K562 (cell line): ENCODE data around the gene POLD4. TPM values are rescaled to one million over a fixed set of nuclear protein-coding genes. Genes with fewer than 3 reads are reported as not detected.

Experiments
- CEBPG ChIP-seq, 3 experiments: fragments of 200-800 bp in 1 of 3; sonication (Bioruptor generic) in 1 of 3; sonication (generic) in 1 of 3; formaldehyde crosslinking in 1 of 3; IDR thresholded peaks in 2 of 3; conservative IDR thresholded peaks in 1 of 3; 2 replicates each; pipeline versions ENCODE4 v1.6.1 to v1.8.0; 2016 to 2022; ENCODE audit warnings: missing compliant biosample characterization in 2 of 3, missing genetic modification characterization in 2 of 3, mild to moderate bottlenecking in 1 of 3, missing genetic modification reagents in 1 of 3
- CREBBP ChIP-seq: IDR thresholded peaks from one replicate; pipeline ENCODE4 v1.6.1; 2012; ENCODE audit warnings: low read depth, mild to moderate bottlenecking, control low read depth, inconsistent platforms, low read length
- DIDO1 ChIP-seq: fragments of 450-650 bp; IDR thresholded peaks from 2 replicates; pipeline ENCODE4 v1.6.1; 2016; ENCODE audit warnings: low read depth, missing biosample characterization, missing genetic modification characterization
- HDAC1 ChIP-seq, 2 experiments: fragments of 450-650 bp; IDR thresholded peaks; 2 replicates each; pipeline ENCODE4 v1.6.1; 2016 to 2017; ENCODE audit warnings: inconsistent platforms in 1 of 2, mild to moderate bottlenecking in 1 of 2, moderate library complexity in 1 of 2
- ILF3 ChIP-seq: fragments of 450-650 bp; IDR thresholded peaks from 2 replicates; pipeline ENCODE4 v1.6.1; 2018; ENCODE audit warnings: antibody characterized with exemption, mild to moderate bottlenecking, moderate library complexity, borderline replicate concordance
- NFRKB ChIP-seq: fragments of 450-650 bp; IDR thresholded peaks from 2 replicates; pipeline ENCODE4 v1.6.1; 2016; ENCODE audit warnings: low read depth
- PRPF4 ChIP-seq: fragments of 200-400 bp; formaldehyde crosslinking; IDR thresholded peaks from one replicate; pipeline ENCODE4 v1.6.1; 2017; ENCODE audit warnings: low read length, low read depth, mild to moderate bottlenecking; ENCODE audit not compliant: insufficient read depth, poor library complexity, severe bottlenecking
- RBBP5 ChIP-seq: fragments of 200-600 bp; sonication (generic); IDR thresholded peaks from 2 replicates; pipeline ENCODE4 v1.6.1; 2012; ENCODE audit warnings: borderline replicate concordance, mild to moderate bottlenecking, low read length, control low read depth, inconsistent platforms; ENCODE audit not compliant: insufficient read depth, poor library complexity, severe bottlenecking
- SIN3A ChIP-seq, 2 experiments: fragments of 150-350 bp in 1 of 2; IDR thresholded peaks; 2 replicates each; pipeline ENCODE4 v1.6.1; 2011 to 2016; ENCODE audit warnings: borderline replicate concordance in 2 of 2, low read depth in 2 of 2, low read length in 2 of 2, mild to moderate bottlenecking in 2 of 2, moderate library complexity in 2 of 2; ENCODE audit not compliant: control insufficient read depth in 1 of 2
- SMARCC2 ChIP-seq: fragments of 450-650 bp; IDR thresholded peaks from 2 replicates; pipeline ENCODE4 v1.6.1; 2017; ENCODE audit warnings: antibody characterized with exemption, moderate library complexity, mild to moderate bottlenecking, low read depth
- ZBTB1 ChIP-seq: sonication (generic); formaldehyde crosslinking; IDR thresholded peaks from 2 replicates; pipeline ENCODE4 v1.8.1; 2023; ENCODE audit warnings: missing genetic modification reagents, low read depth, mild to moderate bottlenecking, borderline replicate concordance
- ZBTB17 ChIP-seq: fragments of 450-650 bp; formaldehyde crosslinking; IDR thresholded peaks from 2 replicates; pipeline ENCODE4 v1.4.0; 2020; ENCODE audit warnings: mild to moderate bottlenecking
- ZKSCAN3 ChIP-seq: fragments of 250-450 bp; sonication (Bioruptor Pico); IDR thresholded peaks from 2 replicates; pipeline ENCODE4 v1.4.0; 2020
- ZNF140 ChIP-seq: fragments of 250-450 bp; sonication (Bioruptor Pico); IDR thresholded peaks from 2 replicates; pipeline ENCODE4 v1.8.0; 2021; ENCODE audit warnings: moderate library complexity, mild to moderate bottlenecking, inconsistent platforms
- ZNF561 ChIP-seq: fragments of 450-650 bp; formaldehyde crosslinking; conservative IDR thresholded peaks from 2 replicates; pipeline ENCODE4 v1.4.0; 2020; ENCODE audit warnings: mild to moderate bottlenecking, moderate library complexity
- polyA plus RNA-seq, 8 experiments: library from polyadenylated mRNA; depleted of rRNA in 4 of 8; stranded (reverse) in 5 of 8; unstranded in 3 of 8; fragments of >200 nt; fragmentation: Nextera tagmentation in 2 of 8; fragmentation: Illumina TruSeq in 1 of 8; extraction: Ambion mirVana in 2 of 8; extraction: Trizol in 1 of 8; gene quantifications; 2 replicates each; pipeline versions ENCODE4 v1.2.1 to v1.2.3, GENCODE V29; 2011 to 2014; ENCODE audit warnings: inconsistent platforms in 1 of 8, missing spikeins in 1 of 8
- total RNA-seq, 7 experiments: library from RNA; depleted of rRNA in 6 of 7; stranded (reverse); fragments of >200 nt in 6 of 7; fragmentation: Illumina TruSeq in 2 of 7; extraction: Trizol in 2 of 7; gene quantifications; 2 replicates each; pipeline versions ENCODE4 v1.2.1 to v1.2.3, GENCODE V29; 2011 to 2021; ENCODE audit warnings: low replicate concordance in 1 of 7
- TF ChIP-seq, protein P1 (sequence below): fragments of 450-650 bp; conservative IDR thresholded peaks from 2 replicates; pipeline ENCODE4 v1.6.1; 2016; ENCODE audit warnings: missing genetic modification characterization, low read depth, mild to moderate bottlenecking, missing compliant biosample characterization, moderate library complexity
- TF ChIP-seq, protein P2 (sequence below): fragments of 450-650 bp; formaldehyde crosslinking; IDR thresholded peaks from 2 replicates; pipeline ENCODE4 v1.4.0; 2020; ENCODE audit warnings: mild to moderate bottlenecking, moderate library complexity
- TF ChIP-seq, protein P3 (sequence below), 2 experiments: fragments of 250-450 bp in 1 of 2; fragments of 450-650 bp in 1 of 2; sonication (Bioruptor Pico) in 1 of 2; IDR thresholded peaks; 2 replicates each; pipeline versions ENCODE4 v1.6.1 to v1.8.0; 2016 to 2021; ENCODE audit warnings: mild to moderate bottlenecking in 2 of 2, moderate library complexity in 2 of 2, missing compliant biosample characterization in 1 of 2, missing genetic modification characterization in 1 of 2
- TF ChIP-seq, protein P4 (sequence below): sonication (generic); formaldehyde crosslinking; IDR thresholded peaks from 2 replicates; pipeline ENCODE4 v1.8.1; 2023; ENCODE audit warnings: mild to moderate bottlenecking, missing genetic modification reagents

POLD4 gene
- total and polyA plus RNA-seq, 9 of the 15 experiments (the other 6 are each of a cell fraction or from before 2014, with no cell fraction given): 5.8 to 64.5 (median 18.3) TPM

DNA sequence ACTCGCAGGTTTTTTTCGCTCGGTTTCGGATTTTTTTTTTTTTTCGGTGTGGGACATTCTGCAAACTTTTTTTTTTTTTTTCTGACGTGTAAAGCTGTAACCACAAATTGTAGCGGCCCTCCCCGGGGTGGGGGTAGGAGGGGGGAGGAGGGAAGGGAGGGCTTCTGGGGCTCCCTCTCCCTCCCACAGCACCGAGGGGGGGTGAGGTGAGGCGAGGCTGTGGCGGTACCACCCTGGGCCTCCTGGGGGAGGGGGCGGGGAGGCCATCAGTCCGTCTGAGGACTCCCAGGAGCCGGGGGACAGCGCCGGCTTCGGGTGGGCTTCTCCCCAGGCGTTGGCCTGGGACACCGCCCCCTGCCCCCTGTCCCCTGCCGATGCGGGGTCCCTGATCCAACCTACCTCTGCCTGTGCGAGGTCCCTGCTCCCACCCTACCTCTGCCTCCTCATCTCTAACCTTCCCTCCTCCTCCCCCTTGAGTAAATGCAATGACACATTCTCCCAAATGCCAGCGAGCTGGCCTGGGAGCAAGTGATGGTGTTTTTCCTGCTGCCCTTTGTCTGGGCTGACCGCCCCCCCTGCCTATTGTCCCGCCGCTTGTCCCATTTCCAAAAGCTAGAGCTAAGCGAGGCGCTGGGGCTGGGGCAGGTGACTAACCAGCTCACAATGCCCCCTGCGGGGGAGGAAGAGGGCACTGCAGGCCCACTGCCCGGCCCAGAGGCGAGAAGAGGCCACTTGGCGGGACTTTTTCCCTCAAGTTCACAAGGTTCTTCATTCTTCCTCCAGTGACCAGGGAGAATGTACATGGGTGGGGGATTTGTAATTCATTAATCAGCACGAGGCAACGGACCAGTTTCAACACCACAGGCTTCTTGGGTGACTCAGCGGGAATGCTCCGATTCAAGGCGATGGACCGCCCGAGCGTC, 20.6 kb upstream of the POLD4 start (continued):
- TF ChIP-seq CEBPG (CRISPR knock-in tag; IDR thresholded peaks at IDR 0.05) (peak; percentile 55), CEBPG (tag; conservative IDR thresholded peaks at IDR 0.05 in 1 of 2, IDR thresholded peaks at IDR 0.05 in 1 of 2) (no peak), SMARCC2 (peak; percentile 60; the same call in 1 of the 2 replicates), ZNF140 (no peak), ILF3 (no peak), DIDO1 (tag) (no peak), CREBBP (no peak), ZBTB17 (CRISPR knock-in tag) (no peak; the same call in 1 of the 2 replicates), ZBTB1 (CRISPR knock-in tag) (no peak), NFRKB (peak; percentile 74; the same call in 1 of the 2 replicates), RBBP5 (no peak), ZKSCAN3 (no peak), PRPF4 (no peak), ZNF561 (CRISPR knock-in tag) (no peak), HDAC1 (IDR thresholded peaks at IDR 0.05) (no peak; a peak in 1 of 4 replicates), SIN3A (IDR thresholded peaks at IDR 0.05; ENCODE audit: borderline replicate concordance in 2 of 2, control insufficient read depth in 1 of 2, low read depth in 2 of 2, low read length in 2 of 2) (no peak; a peak in 1 of 4 replicates)
- TF ChIP-seq, protein P1, sequence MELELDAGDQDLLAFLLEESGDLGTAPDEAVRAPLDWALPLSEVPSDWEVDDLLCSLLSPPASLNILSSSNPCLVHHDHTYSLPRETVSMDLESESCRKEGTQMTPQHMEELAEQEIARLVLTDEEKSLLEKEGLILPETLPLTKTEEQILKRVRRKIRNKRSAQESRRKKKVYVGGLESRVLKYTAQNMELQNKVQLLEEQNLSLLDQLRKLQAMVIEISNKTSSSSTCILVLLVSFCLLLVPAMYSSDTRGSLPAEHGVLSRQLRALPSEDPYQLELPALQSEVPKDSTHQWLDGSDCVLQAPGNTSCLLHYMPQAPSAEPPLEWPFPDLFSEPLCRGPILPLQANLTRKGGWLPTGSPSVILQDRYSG (tag): 0 out of 2 replicates have a peak, but pooled peaks have one; percentile 26
- TF ChIP-seq, protein P2, sequence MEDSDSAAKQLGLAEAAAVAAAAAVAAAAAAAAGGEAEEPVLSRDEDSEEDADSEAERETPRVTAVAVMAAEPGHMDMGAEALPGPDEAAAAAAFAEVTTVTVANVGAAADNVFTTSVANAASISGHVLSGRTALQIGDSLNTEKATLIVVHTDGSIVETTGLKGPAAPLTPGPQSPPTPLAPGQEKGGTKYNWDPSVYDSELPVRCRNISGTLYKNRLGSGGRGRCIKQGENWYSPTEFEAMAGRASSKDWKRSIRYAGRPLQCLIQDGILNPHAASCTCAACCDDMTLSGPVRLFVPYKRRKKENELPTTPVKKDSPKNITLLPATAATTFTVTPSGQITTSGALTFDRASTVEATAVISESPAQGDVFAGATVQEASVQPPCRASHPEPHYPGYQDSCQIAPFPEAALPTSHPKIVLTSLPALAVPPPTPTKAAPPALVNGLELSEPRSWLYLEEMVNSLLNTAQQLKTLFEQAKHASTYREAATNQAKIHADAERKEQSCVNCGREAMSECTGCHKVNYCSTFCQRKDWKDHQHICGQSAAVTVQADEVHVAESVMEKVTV: peak; percentile 7; the same call in 1 of the 2 replicates
- TF ChIP-seq, protein P3, sequence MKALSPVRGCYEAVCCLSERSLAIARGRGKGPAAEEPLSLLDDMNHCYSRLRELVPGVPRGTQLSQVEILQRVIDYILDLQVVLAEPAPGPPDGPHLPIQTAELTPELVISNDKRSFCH (CRISPR knock-in tag; IDR thresholded peaks at IDR 0.05): no peak
- TF ChIP-seq, protein P3 (tag; IDR thresholded peaks at IDR 0.05): no peak
- TF ChIP-seq, protein P4, sequence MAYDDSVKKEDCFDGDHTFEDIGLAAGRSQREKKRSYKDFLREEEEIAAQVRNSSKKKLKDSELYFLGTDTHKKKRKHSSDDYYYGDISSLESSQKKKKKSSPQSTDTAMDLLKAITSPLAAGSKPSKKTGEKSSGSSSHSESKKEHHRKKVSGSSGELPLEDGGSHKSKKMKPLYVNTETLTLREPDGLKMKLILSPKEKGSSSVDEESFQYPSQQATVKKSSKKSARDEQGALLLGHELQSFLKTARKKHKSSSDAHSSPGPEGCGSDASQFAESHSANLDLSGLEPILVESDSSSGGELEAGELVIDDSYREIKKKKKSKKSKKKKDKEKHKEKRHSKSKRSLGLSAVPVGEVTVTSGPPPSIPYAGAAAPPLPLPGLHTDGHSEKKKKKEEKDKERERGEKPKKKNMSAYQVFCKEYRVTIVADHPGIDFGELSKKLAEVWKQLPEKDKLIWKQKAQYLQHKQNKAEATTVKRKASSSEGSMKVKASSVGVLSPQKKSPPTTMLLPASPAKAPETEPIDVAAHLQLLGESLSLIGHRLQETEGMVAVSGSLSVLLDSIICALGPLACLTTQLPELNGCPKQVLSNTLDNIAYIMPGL (CRISPR knock-in tag): no peak
